Iris pigment epithelial cell (primary cell): Measurements from ENCODE around the gene EVC.

ENCODE experiments used
- DNase-seq: peaks from one replicate; pipeline ENCODE4 v3.0.0-alpha.2; 2011; ENCODE audit warnings: low read depth

EVC gene

DNA sequence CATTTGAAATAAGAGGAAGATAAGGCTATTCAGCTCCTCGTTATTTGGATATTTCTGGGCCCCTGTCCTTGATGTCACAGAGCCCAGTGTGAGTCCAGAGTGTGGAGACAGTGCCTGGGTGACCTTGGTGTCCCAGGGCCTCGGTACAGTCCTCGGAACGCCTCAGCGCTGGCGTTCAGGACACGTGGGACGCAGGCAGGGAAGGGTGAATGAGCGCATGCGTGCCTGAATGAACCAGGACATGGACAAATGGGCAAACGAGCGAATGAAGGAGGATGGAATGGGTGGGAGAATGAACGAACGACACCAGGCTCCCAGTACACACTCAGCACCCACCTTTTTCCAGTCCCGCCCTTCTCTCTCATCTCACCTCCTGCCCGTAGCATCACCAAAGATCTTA lies 44.2 kb downstream of the EVC start:
- no peak for DNase-seq

DNA sequence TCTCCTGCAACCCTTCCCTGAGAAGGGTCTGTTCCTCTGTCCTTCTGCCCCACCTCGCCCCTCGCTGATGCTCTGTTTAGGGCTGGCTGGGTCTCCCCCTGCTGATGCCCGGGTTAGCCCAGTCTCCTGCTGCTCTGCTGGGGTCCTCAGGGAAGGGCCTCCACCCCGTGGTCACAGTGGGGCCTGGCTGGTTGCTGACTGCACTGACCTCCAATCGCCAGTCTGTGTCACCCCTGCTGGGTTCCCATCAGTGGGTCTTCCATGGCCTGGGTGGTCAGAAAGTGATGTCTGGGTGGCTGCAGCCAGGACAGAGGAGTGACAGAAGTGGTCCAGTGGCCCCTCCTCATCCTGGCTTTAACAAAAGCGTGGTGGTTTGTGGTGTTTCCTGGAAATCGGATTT lies 44.7 kb downstream of the EVC start:
- no peak for DNase-seq

DNA sequence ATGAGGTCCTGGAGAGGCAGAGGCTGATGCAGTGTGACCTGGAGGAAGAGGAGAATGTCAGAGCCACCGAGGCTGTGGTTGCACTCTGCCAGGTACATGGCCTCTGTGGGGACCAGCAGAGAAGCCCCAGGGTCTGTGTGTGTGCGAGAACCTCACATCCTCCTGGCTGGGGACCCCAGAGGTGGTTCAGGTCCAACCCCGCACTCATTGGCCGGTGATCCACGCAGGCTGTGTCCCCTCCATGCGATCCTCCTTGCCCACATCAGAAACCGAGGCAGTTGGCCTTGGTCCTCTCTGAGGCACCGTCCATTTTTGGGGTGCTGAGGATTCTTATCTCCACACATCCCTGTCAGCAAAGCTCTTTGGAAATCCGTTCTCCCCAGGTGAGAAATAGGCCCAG lies 45.3 kb downstream of the EVC start:
- DNase-seq: no peak

- no peak for DNase-seq
Measured at GRCh38 chr4:5757091-5757490, 46.1 kb downstream of the EVC start.

- DNase-seq: no peak
Measured at GRCh38 chr4:5757536-5757935, 46.5 kb downstream of the EVC start.

DNA sequence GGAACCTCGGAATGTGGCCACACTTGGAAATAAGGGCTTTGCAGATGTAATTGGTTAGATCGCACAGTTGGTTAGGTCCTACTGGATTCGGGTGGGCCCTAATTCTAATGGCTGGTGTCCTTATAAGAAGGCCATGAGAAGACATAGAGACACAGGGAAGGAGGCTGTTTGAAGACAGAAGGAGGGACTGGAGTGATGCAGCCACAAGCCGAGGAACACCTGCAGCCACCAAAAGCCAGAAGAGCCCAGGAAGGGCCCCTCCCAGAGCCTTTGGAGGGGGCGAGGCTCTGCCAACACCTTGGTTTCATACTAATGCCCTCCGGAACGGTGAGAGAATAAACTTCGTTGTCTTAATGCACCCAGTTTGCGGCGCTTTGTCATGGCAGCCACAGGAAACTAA lies 47.0 kb downstream of the EVC start:
- DNase-seq: no peak

GRCh38 chr4:5758741-5759140 lies 47.7 kb downstream of the EVC start:
- peak; percentile 100 for DNase-seq

GRCh38 chr4:5759236-5760075 lies 48.5 kb downstream of the EVC start:
- DNase-seq: no peak

GRCh38 chr4:5760246-5760645 lies 49.2 kb downstream of the EVC start:
- DNase-seq: no peak

GRCh38 chr4:5760936-5761480 lies 50.0 kb downstream of the EVC start:
- no peak for DNase-seq

DNA sequence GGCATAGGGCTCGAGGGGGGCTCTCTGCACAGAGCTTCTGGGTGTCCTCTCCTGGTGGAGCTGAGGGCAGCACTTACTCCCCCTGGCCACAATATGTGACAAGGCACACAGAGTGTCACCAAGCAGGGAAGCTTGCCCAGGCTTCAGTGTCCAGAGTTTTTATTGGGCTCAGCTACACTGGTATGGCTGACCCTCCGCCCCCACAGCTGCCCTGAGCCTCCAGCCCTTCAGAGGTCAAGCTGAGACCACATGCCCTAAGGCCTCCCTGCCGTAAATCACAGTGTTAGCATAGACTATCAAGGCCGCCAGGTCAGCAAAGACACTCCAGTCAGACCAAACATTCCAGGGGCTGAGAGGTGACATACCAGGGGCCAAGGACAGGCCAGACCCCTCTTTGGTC lies 59.0 kb downstream of the EVC start:
- no peak for DNase-seq

- no peak for DNase-seq
Measured at GRCh38 chr4:5772528-5773270, 61.7 kb downstream of the EVC start.

- DNase-seq: peak; percentile 87
Measured at GRCh38 chr4:5773271-5773555, 62.2 kb downstream of the EVC start.

GRCh38 chr4:5774416-5775036 lies 63.5 kb downstream of the EVC start:
- DNase-seq: no peak

DNA sequence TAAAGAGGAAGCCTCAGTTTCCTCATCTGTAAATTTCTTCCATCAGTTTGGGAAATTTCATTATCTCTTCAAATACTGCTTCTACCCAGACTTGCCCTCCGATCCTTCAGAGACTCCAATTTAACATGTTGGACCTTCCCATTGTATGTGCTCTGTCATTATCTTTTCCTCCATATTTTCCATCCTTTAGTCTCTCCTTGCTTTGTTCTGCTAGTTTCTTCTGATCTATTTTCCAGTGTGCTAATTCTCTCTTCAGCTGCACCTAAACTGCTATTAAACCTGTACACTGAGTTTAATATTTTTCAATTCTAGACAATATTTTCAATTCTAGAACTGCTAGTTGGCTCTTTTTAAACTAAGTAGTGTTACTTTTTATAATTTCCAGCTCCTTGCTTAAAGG lies 65.5 kb downstream of the EVC start:
- DNase-seq: no peak

- peak; percentile 59 for DNase-seq
Measured at GRCh38 chr4:5780831-5781480, 70.0 kb downstream of the EVC start.

DNA sequence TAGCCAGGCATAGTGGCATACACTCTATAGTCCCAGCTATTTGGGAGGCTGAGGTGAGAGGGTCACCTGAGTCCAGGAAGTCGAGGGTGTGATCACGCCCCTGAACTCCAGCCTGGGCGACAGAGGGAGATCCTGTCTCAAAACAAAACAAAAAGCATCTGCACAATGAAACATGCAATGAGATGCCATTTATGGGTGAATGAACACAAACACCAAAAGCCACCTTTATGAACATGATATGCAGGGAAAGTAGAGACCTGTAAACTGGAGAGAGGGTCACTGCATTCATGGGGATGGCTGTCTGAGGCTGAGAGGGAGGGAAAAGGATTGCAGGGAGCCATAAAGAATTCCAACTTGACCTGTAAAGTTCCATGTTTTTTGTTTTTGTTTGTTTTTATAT lies 70.7 kb downstream of the EVC start:
- no peak for DNase-seq

DNA sequence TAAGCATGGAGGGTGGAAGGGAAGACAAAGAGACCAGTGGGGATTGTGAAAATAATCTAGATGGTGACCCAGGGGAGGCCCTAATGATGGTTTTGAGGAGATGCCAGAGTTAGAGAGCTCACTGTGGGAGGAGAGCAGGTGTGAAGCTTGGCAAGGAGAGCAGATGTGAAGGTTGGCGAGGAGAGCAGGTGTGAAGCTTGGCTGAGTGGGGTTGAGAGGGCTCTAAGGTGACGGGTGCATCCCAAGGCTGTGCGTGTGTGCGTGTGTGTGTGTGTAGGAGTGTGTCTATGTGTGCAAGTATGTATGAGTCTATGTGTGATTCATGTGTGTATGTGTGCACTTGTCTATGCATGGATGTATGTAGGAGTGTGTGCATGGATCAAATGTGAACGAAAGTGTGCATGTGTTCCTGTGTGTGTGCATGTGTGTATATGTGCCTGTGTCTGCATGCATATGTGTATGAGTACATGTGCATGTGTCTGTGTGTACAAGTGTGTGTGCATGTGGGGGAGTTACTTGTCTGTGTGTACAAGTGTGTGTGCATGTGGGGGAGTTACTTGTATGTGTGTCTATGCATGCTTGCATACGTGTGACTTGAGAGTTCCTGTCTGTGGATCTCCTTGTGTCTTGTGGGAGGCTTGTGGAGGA lies 72.0 kb downstream of the EVC start:
- no peak for DNase-seq

DNA sequence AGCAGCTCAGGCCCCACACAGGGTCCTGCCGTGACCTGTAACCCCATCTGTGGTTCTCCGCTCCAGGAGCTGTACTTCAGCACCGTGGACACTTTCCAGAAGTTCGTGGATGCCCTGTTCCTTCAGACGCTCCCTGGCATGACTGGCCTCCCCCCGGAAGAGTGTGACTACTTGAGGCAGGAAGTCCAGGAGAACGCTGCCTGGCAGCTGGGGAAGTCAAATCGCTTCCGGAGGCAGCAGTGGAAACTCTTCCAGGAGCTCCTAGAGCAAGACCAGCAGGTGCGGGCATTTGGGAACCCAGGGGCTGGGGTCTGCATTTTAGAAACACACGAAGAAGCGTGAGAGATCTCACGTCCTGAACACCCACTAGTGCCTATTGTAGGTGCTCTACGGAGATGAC lies 72.5 kb downstream of the EVC start:
- no peak for DNase-seq

GRCh38 chr4:5784021-5784420 lies 73.0 kb downstream of the EVC start:
- no peak for DNase-seq

DNA sequence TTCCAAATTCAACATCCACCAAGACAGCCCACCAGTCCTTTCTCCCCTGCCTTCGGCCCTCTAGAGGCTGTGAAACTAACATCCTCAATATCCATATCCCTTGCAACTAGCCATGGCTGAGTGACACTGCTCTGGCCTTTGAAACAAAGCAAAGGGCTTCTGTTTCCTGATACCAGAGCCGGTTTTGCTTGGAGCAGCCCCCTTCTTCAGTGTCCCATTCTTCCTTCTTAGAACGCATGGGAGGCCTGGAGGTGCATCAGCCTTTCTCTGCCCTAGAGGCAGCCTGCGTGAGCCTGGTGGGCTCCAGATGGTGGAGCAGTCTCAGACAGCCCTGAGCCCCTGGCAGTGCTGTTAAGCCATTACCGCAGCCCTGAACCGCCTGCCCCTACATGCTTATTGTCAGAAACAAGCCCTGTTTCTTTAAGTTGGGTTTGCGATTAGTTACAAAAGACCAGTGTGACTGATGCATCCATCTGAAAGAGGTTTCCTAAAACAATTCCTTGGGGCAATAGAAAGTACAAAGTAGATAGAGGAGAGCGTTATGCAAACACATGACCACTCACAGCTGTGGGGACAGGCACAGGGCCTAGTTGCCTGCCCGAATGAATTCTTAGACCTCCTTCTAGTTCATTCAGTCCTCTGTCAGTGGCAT lies 74.1 kb downstream of the EVC start:
- no peak for DNase-seq
